Right atrium auricular region (tissue), 2 donors: ENCODE measurements around the gene ZNF407. TPM values are rescaled to one million over a fixed set of nuclear protein-coding genes. Genes with fewer than 3 reads are reported as not detected.

Experiments
- DNase-seq: peaks from one replicate; pipeline ENCODE4 v3.0.0-alpha.2; 2019; ENCODE audit warnings: low spot score
- H3K27ac ChIP-seq, 2 donors: fragments of 200-600 bp; sonication (generic); 1 replicate in 1 of 2; 2 replicates in 1 of 2; pipeline ENCODE4 v1.5.1; 2016 to 2019
- H3K27me3 ChIP-seq, 2 donors: fragments of 200-600 bp; sonication (generic); one replicate each; pipeline versions ENCODE4 v1.5.1 to v1.6.0; 2017 to 2019
- H3K36me3 ChIP-seq: fragments of 200-600 bp; sonication (generic); one replicate; pipeline ENCODE4 v1.5.1; 2016
- H3K4me1 ChIP-seq, 2 donors: fragments of 200-600 bp; sonication (generic); one replicate each; pipeline versions ENCODE4 v1.5.1 to v1.6.0; 2017 to 2019
- H3K4me3 ChIP-seq, 2 donors: fragments of 200-600 bp; sonication (generic); 1 replicate in 1 of 2; 2 replicates in 1 of 2; pipeline ENCODE4 v1.5.1; 2017 to 2019; ENCODE audit warnings: mild to moderate bottlenecking in 1 of 2, moderate library complexity in 1 of 2
- H3K9me3 ChIP-seq, 2 donors: fragments of 200-600 bp; sonication (generic); one replicate each; pipeline ENCODE4 v1.5.1; 2019
- total RNA-seq, 2 donors: library from RNA; depleted of rRNA; stranded (reverse); fragments of >200 nt; gene quantifications; one replicate each; pipeline ENCODE4 v1.1.0, GENCODE V29; 2016
- TF ChIP-seq, protein P1 (sequence below), 2 donors: fragments of 200-600 bp; sonication (generic); IDR thresholded peaks; one replicate each; pipeline ENCODE4 v1.5.1; 2019; ENCODE audit warnings: antibody characterized with exemption in 2 of 2

Gene ZNF407
- total RNA-seq, 2 donors from 2014 or later, result 7.8 to 8.7 TPM

GRCh38 chr18:74995419-74995736 lies 397.7 kb downstream of the ZNF407 start:
- Histone ChIP-seq H3K36me3 (no peaks in the 10 kb centered on the region), H3K9me3 (no peaks in the 10 kb centered on the region), H3K4me3 (no peak overlapping the region), H3K4me1 (no peaks in the 10 kb centered on the region), H3K27me3 (no peaks in the 10 kb centered on the region), H3K27ac (no peak overlapping the region)
- no peak for DNase-seq
- TF ChIP-seq, protein P1, sequence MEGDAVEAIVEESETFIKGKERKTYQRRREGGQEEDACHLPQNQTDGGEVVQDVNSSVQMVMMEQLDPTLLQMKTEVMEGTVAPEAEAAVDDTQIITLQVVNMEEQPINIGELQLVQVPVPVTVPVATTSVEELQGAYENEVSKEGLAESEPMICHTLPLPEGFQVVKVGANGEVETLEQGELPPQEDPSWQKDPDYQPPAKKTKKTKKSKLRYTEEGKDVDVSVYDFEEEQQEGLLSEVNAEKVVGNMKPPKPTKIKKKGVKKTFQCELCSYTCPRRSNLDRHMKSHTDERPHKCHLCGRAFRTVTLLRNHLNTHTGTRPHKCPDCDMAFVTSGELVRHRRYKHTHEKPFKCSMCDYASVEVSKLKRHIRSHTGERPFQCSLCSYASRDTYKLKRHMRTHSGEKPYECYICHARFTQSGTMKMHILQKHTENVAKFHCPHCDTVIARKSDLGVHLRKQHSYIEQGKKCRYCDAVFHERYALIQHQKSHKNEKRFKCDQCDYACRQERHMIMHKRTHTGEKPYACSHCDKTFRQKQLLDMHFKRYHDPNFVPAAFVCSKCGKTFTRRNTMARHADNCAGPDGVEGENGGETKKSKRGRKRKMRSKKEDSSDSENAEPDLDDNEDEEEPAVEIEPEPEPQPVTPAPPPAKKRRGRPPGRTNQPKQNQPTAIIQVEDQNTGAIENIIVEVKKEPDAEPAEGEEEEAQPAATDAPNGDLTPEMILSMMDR (IDR thresholded peaks at IDR 0.05), result no peak

GRCh38 chr18:74996055-74996454 lies 398.4 kb downstream of the ZNF407 start:
- H3K27me3 ChIP-seq, result no peaks in the 10 kb centered on the region
- H3K4me1 ChIP-seq, result no peaks in the 10 kb centered on the region
- H3K36me3 ChIP-seq, result no peaks in the 10 kb centered on the region
- TF ChIP-seq, protein P1 (IDR thresholded peaks at IDR 0.05), result no peak
- H3K27ac ChIP-seq, result no peak overlapping the region
- no peak overlapping the region for H3K4me3 ChIP-seq
- DNase-seq, result no peak
- H3K9me3 ChIP-seq, result no peaks in the 10 kb centered on the region

DNA sequence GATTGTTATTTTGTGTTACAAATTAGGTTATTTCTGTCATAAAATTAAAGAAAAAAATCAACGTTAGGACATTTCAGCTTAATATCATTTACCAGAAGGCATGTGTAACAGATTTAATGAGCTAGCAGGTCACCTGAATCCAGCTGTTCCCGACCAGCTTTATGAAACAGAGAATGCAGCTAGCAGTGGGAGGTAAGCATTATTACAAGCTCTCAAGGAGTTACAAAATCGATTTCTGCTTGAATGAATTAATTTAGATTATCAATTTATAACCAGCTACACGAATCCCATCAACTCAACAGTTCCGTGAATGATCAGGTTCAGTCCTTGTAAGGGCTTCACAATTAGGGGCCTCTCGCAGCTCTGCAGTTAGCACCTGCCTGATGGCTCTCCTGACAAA lies 399.3 kb downstream of the ZNF407 start:
- Histone ChIP-seq H3K9me3 (no peaks in the 10 kb centered on the region), H3K27ac (no peak overlapping the region), H3K4me3 (no peak overlapping the region), H3K36me3 (no peaks in the 10 kb centered on the region), H3K27me3 (no peaks in the 10 kb centered on the region), H3K4me1 (no peaks in the 10 kb centered on the region)
- TF ChIP-seq, protein P1 (IDR thresholded peaks at IDR 0.05), result no peak
- no peak for DNase-seq

DNA sequence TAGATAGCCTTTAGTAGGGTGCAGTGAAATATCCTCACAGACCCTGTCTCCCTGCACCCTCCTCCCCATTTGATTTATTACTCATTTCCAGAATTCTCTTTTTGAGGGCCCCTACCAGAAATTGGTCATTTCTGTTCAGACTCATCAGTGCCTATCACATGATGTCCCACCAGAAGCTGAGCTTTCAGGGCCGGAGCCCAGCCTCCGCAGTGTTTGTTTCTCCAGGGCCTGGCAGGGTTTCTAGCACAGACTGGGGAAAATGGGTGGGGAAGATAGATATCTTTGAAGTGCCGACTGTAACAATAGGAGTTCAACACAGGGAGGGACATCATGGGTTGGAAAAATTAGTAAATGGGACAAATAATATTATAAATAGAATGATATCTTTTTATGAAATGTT lies 403.2 kb downstream of the ZNF407 start:
- TF ChIP-seq, protein P1 (IDR thresholded peaks at IDR 0.05), result no peak
- DNase-seq, result no peak
- Histone ChIP-seq H3K9me3 (no peaks in the 10 kb centered on the region), H3K4me1 (peaks cover 0 to 19% of the 10 kb centered on the region in 2 donors), H3K4me3 (no peak overlapping the region), H3K27ac (no peak overlapping the region), H3K36me3 (no peaks in the 10 kb centered on the region), H3K27me3 (no peaks in the 10 kb centered on the region)

DNA sequence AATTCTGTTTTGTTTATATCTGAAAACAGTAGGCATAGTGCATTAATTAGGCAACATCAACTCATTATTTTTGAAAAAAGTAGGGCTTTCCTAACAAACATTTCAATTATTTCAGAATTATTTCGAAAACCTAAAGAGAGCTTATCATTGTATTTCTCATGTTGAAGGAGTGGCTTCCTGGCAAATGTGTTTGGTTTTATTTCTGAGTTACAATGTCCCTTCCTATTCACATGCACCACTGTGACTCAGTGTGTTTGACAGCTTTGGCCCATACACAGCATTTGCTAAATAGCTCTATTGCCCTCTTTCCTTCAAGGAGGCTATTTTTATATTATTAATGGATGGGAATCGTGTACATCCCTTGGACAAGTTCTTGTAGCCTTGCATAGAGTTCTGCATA lies 405.4 kb downstream of the ZNF407 start:
- H3K27ac ChIP-seq, result no peak overlapping the region
- H3K27me3 ChIP-seq, result no peaks in the 10 kb centered on the region
- no peaks in the 10 kb centered on the region for H3K9me3 ChIP-seq
- no peaks in the 10 kb centered on the region for H3K36me3 ChIP-seq
- TF ChIP-seq, protein P1 (IDR thresholded peaks at IDR 0.05), result no peak
- no peak overlapping the region for H3K4me3 ChIP-seq
- no peak for DNase-seq
- H3K4me1 ChIP-seq, result peaks cover 0 to 19% of the 10 kb centered on the region in 2 donors
